Esophagus muscularis mucosa (tissue), 4 donors: ENCODE results near the gene GAP43. TPM values are rescaled to one million over a fixed set of nuclear protein-coding genes. Genes with fewer than 3 reads are reported as not detected.

Experiments
- DNase-seq: peaks from one replicate; pipeline ENCODE4 v3.0.0-alpha.2; 2017; ENCODE audit errors: extremely low spot score
- H3K27ac ChIP-seq, 4 donors: fragments of 200-600 bp; sonication (generic); replicated peaks in 1 of 4; 1 replicate in 3 of 4; 2 replicates in 1 of 4; pipeline ENCODE4 v1.5.1; 2016 to 2019; ENCODE audit warnings: mild to moderate bottlenecking in 1 of 4
- H3K27me3 ChIP-seq, 4 donors: fragments of 200-600 bp; sonication (generic); one replicate each; pipeline versions ENCODE4 v1.5.1 to v1.6.0; 2016 to 2019
- H3K36me3 ChIP-seq, 4 donors: fragments of 200-600 bp; sonication (generic); one replicate each; pipeline ENCODE4 v1.5.1; 2016 to 2019
- H3K4me1 ChIP-seq, 4 donors: fragments of 200-600 bp; sonication (generic); one replicate each; pipeline ENCODE4 v1.5.1; 2016 to 2019
- H3K4me3 ChIP-seq, 4 donors: fragments of 200-600 bp; sonication (generic); 1 replicate in 2 of 4; 2 replicates in 2 of 4; pipeline ENCODE4 v1.5.1; 2016 to 2019; ENCODE audit warnings: mild to moderate bottlenecking in 4 of 4, moderate library complexity in 1 of 4
- H3K9me3 ChIP-seq, 4 donors: fragments of 200-600 bp; sonication (generic); 1 replicate in 3 of 4; 2 replicates in 1 of 4; pipeline ENCODE4 v1.5.1; 2016 to 2019
- CTCF ChIP-seq, 3 experiments: fragments of 200-600 bp in 2 of 3; fragments of 450-650 bp in 1 of 3; sonication (generic) in 2 of 3; IDR thresholded peaks; one replicate each; pipeline ENCODE4 v1.5.1; 2017 to 2019; ENCODE audit warnings: antibody characterized with exemption in 3 of 3, mild to moderate bottlenecking in 2 of 3, moderate library complexity in 1 of 3
- EP300 ChIP-seq: sonication (generic); formaldehyde crosslinking; IDR thresholded peaks from one replicate; pipeline ENCODE4 v1.6.1; 2017; ENCODE audit warnings: antibody characterized with exemption
- POLR2A ChIP-seq: fragments of 450-650 bp; IDR thresholded peaks from one replicate; pipeline ENCODE4 v1.6.1; 2017; ENCODE audit warnings: antibody characterized with exemption, moderate library complexity, mild to moderate bottlenecking, low read depth
- POLR2AphosphoS5 ChIP-seq, 2 donors: sonication (generic); formaldehyde crosslinking; IDR thresholded peaks; one replicate each; pipeline ENCODE4 v1.6.1; 2017; ENCODE audit warnings: antibody characterized with exemption in 2 of 2
- WGBS: methylation state at CpG from one replicate; pipeline ENCODE4 v1.1.5; 2018; 5-methylcytosine and 5-hydroxymethylcytosine counted together
- intact Hi-C: fragments of 100-400 bp; cut with DNase I; formaldehyde crosslinking; loops from one replicate; pipeline ENCODE4 v1.15.1; 2023
- total RNA-seq, 4 donors: library from RNA; depleted of rRNA; stranded (reverse); fragments of >200 nt; gene quantifications; one replicate each; pipeline versions ENCODE4 v1.1.0 to v1.2.1, GENCODE V29; 2016

Gene GAP43
- total RNA-seq, 4 donors from 2014 or later, result 0.42 to 7.0 (median 3.1) TPM

- intact Hi-C loops, result no loop called here
- Histone ChIP-seq H3K9me3 (peaks cover 0 to 20% (median 4%) of the 10 kb centered on the region in 4 donors), H3K27me3 (no peaks in the 10 kb centered on the region), H3K4me3 (no peak overlapping the region), H3K27ac (no peak overlapping the region), H3K4me1 (no peaks in the 10 kb centered on the region), H3K36me3 (no peaks in the 10 kb centered on the region)
- 83% methylated on average over 2 of the region's 2 CpGs for WGBS
- no peak for TF ChIP-seq EP300
- TF ChIP-seq POLR2A, result no peak
- TF ChIP-seq CTCF (IDR thresholded peaks at IDR 0.05), result no peak
- TF ChIP-seq POLR2AphosphoS5 (IDR thresholded peaks at IDR 0.05), result no peak
- DNase-seq, result no peak
Measured at GRCh38 chr3:115595611-115596275, 27.6 kb upstream of the GAP43 start.

- no peak overlapping the region for H3K4me3 ChIP-seq
- peaks cover 0 to 20% (median 4%) of the 10 kb centered on the region in 4 donors for H3K9me3 ChIP-seq
- no peaks in the 10 kb centered on the region for H3K4me1 ChIP-seq
- no peak for DNase-seq
- TF ChIP-seq POLR2AphosphoS5 (IDR thresholded peaks at IDR 0.05), result no peak
- TF ChIP-seq EP300, result no peak
- TF ChIP-seq POLR2A, result no peak
- no peak for TF ChIP-seq CTCF (IDR thresholded peaks at IDR 0.05)
- no peak overlapping the region for H3K27ac ChIP-seq
- no peaks in the 10 kb centered on the region for H3K36me3 ChIP-seq
- intact Hi-C loops, result no loop called here
- H3K27me3 ChIP-seq, result no peaks in the 10 kb centered on the region
Measured at GRCh38 chr3:115598216-115598615, 25.1 kb upstream of the GAP43 start.

GRCh38 chr3:115602194-115602593 is 21.1 kb upstream of the GAP43 start:
- Histone ChIP-seq H3K27me3 (no peaks in the 10 kb centered on the region), H3K4me1 (no peaks in the 10 kb centered on the region), H3K36me3 (no peaks in the 10 kb centered on the region), H3K27ac (no peak overlapping the region), H3K9me3 (no peaks in the 10 kb centered on the region), H3K4me3 (no peak overlapping the region)
- TF ChIP-seq POLR2AphosphoS5 (IDR thresholded peaks at IDR 0.05) (no peak), EP300 (no peak), POLR2A (no peak), CTCF (IDR thresholded peaks at IDR 0.05) (no peak)
- no peak for DNase-seq
- intact Hi-C loops, result no loop called here
- WGBS, result 88% methylated on average over 2 of the region's 2 CpGs

- no peaks in the 10 kb centered on the region for H3K9me3 ChIP-seq
- no peak overlapping the region for H3K27ac ChIP-seq
- no peaks in the 10 kb centered on the region for H3K27me3 ChIP-seq
- no peaks in the 10 kb centered on the region for H3K36me3 ChIP-seq
- WGBS, result 57% methylated on average over 3 of the region's 3 CpGs
- intact Hi-C loops, result no loop called here
- no peak for DNase-seq
- no peaks in the 10 kb centered on the region for H3K4me1 ChIP-seq
- no peak for TF ChIP-seq POLR2AphosphoS5 (IDR thresholded peaks at IDR 0.05)
- no peak for TF ChIP-seq POLR2A
- no peak for TF ChIP-seq CTCF (IDR thresholded peaks at IDR 0.05)
- TF ChIP-seq EP300, result no peak
- no peak overlapping the region for H3K4me3 ChIP-seq
Measured at GRCh38 chr3:115611630-115612029, 11.7 kb upstream of the GAP43 start.
